HG03280 (cell line): ENCODE measurements around the gene KRTAP19-6.
"Not testable (repeated sequence)": the region's sequence is repeated elsewhere in the genome, so short reads cannot be mapped to it uniquely, and the experiment has no call there.

Experiments used
- ATAC-seq: cut with Tn5 transposase; IDR thresholded peaks from one replicate; pipeline ENCODE4 v1.9.1; 2021; ENCODE audit warnings: mild to moderate bottlenecking, moderate library complexity; ENCODE audit not compliant: unreplicated experiment

KRTAP19-6 gene, protein sequence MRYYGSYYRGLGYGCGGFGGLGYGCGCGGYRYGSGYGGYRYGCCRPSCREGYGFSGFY

DNA sequence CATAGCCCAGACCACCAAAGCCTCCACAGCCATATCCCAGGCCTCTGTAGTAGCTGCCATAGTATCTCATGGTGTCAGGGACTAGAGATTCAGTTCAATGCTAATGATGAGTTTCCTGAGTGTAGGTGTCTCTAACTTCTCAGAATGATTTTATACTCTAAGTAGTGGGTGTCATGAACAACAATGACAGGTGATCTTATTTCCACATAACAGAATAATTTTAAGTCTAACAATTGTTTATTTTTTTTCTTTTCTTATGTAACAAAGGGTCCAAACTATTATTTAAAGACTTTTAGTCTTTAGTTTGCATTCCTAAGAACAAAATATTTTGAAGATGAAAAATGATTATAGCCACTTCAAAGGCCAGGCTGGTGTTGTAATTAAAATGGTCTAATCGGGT is at the start of gene KRTAP19-6:
TSS of gene KRTAP19-6 (minus strand) at position 101 of the 400 bp plus-strand sequence. CDS start at position 70, 31 bp downstream.
- ATAC-seq, result no peak

DNA sequence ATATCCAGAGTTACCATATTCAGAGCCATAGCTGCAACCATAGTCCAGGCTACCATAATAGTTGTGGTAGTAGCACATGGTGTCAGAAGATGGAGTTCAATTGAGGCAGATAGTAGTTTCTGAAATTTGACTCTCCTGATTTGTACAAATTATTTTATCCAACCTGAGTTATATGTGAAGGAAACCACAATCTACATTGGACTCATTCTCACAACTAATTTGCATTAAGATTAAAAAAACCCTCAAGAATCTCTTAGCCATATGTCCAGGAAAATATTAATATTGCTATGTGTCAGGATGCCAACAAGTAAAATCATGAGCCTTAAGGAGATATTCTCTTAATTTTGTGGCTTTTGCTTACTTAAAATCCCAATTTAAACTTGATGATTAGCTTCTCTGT is 48.6 kb upstream of the KRTAP19-6 start, which contains the start of gene KRTAP22-2:
TSS of gene KRTAP22-2 (minus strand) at position 101 of the 400 bp plus-strand sequence.
- ATAC-seq, result no peak

DNA sequence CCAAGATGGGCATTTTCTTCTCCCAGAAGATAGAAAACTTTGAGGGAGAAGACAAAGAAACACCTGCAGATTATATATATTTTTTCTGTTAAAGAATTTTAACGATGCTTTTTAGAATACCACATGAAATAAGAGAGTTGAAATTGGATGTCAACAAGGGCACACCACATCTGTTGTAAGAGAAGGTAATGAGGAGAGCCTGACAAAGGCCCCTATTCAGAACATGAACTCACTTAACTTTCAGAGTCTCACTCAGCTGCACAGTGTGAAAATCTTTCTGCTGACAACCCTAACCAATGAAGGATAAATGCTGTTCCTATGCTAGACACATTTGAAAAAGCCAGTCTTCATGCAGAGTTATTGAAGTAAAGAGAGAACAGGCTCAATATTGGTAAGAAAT is 41.2 kb upstream of the KRTAP19-6 start:
- ATAC-seq, result no peak

DNA sequence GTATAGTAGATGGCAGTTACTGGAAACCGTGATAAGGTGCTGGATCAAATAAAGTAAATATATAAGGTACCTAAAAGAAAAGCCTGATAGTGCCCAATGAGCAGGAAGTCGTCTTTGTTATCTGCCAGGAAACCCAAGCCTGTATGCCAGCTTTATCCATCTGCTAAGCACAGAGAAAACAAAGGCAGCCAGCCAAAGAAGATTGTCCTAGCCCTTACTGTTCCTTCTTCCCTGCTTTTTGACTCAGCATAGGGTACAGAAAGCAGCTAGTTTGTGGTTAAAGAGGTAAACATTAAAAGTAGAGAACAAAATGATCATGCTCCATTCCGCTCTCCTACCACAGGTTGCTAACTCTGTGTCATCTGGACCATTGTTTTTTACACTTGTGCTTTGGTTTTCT is 38.5 kb upstream of the KRTAP19-6 start:
- no peak for ATAC-seq

DNA sequence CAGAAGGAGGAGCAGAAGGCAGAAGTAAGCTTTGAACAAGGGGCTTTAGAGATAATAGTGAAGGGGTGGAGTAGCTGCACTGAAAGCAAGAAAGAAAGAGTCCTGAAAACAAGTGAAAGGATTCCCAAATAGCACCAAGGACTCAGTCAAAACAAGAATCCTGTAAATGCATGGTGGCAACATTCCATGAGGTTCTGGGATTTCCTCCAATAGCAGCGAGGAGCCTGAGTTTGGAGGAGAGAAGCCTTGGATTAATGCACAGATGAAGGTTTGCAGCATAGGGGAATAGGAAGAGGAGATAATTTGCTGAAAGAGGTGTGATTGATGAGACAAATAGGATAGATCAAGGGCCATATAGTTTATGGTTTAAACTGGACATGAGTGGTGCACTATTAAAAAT is 37.7 kb upstream of the KRTAP19-6 start:
- no peak for ATAC-seq

DNA sequence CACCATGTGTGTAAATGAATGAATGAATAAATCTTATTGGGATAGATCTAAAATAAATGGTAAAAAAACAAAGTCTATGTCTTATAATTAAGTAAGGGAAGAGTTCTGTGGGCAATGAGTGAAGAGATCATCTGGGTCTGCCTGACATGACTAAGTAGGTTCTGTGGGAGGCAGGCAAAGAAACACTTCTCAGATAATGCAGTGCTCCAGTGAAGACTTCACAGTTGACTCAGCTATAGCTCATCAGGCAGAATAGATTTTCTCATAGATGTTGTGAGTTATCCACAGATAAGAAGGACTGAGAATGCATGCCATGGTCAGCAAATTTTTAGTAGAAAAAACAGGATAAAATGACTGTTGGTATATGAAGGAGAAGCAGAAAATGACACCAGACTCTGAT is 36.1 kb upstream of the KRTAP19-6 start:
- ATAC-seq, result no peak

DNA sequence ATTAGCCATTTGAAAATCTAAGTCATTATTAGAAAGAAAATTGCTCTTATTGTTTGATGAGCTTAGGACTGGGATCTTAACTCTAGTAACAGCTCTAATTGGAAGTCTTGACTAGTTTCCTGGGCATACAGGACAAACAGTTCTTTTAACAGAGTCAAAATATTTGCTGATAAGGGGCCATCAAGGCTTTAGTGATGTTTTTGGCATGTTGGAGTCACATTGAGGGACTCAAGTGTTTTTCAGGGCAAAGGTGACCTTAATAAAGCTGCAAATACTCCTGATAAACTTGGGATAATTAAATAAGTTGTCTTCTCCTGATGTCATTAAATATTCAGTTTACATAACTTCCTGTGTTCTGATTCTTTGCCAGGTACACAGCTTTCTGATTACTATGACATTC is 26.0 kb upstream of the KRTAP19-6 start:
- ATAC-seq, result no peak

DNA sequence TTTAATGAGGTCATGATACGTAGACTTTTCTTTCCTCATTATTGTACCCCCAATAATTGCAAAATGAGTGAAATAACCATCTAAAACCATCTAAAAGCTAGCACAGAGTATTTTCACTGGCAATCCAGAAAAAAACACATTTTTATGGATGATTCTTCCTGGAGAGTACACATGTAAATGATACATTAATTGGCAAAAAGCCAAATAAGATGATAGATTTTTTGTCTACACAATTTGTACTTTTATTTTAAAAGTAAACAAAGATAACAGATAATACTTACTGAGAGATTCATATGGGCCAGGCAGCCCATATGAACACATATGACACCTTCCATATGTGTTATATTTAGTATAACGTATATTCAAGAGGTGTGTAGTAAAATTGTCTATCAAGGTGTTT is 22.0 kb upstream of the KRTAP19-6 start:
- no peak for ATAC-seq

DNA sequence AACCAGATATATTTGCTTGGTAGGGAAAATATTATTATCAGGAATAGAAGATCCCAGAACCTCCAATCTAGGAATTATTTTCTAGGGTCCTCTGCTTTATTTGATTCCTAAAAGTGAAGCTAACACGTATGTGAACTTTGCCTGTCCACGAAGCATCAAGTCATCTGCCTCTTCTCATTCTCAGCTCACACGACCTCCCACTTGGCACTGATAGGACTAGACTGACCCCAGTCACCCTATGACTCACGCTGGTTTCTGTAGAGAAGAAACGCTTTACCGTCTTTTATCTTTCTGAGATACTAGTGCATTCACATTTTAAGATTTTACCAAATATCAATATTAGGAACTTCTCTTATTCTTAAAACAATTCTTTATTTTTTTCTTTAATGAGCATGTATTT is 21.4 kb upstream of the KRTAP19-6 start:
- ATAC-seq, result no peak

DNA sequence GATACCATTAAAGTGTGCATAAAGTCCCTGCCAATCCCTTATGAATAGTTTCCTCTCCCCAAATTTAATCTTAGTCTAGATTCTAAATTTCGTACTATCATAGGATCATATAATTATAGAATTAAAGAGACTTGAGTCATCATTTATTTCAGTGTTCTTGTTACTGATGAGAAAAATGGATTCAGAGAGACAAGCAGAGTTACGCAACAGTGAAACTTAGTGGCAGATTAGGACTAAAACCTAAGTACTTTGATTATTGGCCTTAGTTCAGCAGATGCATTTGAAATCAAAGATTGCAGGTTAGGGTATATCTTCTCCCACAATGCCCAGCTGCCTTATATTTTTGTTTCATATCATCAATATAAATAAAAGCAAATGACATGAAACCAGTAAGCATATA is 20.3 kb upstream of the KRTAP19-6 start:
- ATAC-seq, result no peak

DNA sequence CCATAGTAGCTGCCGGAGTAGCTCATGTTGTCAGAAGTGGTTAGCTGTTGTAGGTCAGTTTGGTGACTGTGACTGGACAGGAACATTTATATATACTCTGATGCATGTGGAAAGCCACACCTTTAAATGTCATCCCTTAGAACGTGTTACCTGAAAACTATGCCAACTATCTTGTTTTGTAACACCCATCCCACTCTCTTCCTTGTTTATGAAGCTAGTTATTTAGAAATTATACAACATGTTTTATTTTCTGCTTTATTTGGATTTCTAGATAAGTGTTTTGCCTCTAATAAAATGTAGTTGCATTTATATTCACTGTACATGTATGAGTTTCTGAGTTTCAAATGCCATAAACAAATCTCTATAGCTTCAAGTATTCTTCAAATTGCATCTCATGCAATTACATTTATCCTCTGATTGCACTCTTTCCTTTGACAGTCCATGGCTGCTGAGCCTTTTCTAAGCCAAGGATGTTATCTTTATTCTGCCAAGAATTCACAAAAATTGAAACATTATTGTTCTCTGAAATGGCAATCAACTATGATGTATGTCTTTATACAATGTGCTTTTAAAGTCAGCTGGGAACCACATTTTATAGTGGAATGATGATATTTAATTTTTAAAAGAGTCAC is 19.7 kb upstream of the KRTAP19-6 start, which contains the start of gene KRTAP19-7:
TSS of gene KRTAP19-7 (minus strand) at position 51 of the 632 bp plus-strand sequence. CDS start at position 26, 25 bp downstream.
- no peak for ATAC-seq

DNA sequence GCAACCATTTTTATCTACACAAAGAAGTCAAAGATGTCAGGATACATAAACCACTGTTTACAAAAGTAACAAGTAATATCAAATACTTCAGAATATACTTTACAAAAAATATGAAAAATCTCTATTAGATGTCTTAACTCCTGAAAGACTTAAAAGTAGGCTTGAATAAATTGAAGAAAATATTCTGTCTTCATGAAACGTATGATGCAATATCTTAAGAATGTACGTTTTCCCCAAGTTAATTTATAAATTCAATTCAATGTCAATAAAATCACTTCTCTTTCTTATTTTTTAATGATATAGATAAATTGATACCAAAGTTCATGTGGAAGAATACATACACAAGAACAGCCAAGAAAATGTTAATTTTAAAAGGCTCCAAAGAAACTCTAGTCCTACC is 13.4 kb upstream of the KRTAP19-6 start:
- no peak for ATAC-seq

DNA sequence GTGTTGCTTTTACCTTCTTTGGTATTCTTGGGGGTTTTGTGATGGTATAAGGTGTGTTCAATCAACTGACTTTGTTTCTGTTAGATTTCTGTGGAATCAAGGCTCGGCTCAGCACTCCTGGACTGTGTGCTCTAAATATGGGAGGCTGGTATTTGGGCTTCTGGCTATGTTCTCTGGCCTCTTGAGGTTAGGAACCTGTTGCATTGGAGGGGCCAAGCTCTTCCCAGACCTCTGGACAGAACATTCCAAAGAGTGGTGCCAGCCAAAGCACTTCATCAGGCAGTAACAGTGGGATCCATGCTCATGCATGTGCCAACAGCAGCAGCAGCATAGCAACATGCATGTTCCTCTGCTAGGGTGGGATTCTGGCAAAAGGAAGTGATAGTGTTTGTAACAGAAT is 11.1 kb upstream of the KRTAP19-6 start:
- ATAC-seq, result no peak

DNA sequence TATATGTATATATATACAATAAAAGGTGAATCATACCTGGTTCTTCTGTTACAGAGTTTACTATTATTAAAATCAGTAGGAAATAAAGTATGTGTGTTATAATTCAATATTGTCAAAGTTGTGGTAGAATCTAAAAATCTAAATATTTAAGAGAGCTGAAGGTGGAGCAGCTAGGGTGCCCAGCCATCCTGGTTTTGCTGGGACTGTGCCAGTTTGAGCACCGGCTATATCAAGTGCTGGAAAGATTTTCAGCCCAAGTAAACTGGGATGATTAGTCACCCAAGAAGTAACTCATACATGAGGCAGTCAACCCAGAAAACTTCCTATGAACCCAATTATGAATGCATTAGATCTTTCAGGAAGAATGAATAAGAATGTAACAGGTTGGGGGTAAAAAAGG is 22.8 kb downstream of the KRTAP19-6 start:
- ATAC-seq, result no peak

DNA sequence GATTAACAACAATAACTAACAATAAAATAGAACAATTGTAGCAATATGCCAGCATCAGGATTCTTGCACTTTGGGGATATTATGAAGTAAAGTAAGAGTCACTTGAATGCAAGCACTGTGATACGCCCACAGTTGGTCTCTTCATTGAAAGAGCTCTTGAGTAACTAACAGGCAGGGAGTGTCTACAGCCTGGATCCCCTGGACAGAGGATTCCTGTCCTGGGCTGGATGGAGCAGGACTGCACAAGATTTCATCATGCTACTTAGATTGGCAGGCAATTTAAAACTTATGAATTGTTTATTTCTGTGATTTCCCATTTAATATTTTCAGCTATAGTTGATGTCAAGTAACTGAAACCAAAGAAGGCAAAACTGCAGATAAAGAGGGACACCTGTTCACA is 26.0 kb downstream of the KRTAP19-6 start:
- no peak for ATAC-seq

DNA sequence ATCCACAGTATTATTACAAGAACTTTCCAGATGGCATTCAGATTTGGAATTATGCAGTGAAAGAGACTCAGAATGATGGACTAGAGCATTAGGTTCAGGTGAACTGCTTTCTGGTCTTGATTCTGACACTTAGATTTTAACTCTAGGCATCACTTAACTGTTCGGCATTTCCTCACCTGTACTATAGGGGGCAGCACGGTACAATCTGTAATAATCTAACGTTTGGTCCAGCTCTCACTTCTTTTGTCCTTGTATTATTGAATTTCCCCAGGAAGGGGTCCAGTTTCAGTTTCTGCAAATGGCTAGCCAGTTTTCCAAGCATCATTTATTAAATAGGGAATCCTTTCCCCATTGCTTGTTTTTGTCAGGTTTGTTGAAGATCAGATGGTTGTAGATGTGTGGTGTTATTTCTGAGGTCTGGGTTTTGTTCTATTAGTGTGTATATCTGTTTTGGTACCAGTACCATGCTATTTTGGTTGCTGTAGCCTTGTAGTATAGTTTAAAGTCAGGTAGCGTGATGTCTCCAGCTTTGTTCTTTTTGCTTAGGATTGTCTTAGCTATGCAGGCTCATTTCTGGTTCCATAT is 36.0 kb downstream of the KRTAP19-6 start:
- ATAC-seq, result not testable (repeated sequence)

DNA sequence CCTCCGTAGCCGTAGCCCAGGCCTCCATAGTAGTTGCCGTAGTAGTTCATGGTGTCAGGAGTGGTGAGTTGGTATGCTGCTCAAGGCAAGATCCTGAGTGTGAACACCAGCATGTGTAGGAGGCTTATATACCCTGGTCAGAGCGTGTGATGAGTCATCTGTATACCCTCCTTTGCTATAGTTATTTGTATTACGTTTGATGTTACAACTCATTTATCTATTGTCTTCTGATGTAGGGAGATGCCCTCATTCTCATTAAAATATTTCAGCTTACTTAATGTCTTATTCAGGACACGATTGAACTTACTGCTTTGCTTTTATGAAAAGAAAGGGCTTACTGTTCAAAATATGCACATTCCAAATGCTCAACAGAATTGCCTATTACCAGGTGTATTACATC is 39.6 kb downstream of the KRTAP19-6 start, which contains the start of gene KRTAP19-5:
TSS of gene KRTAP19-5 (minus strand) at position 101 of the 400 bp plus-strand sequence. CDS start at position 50, 51 bp downstream.
- ATAC-seq, result no peak

DNA sequence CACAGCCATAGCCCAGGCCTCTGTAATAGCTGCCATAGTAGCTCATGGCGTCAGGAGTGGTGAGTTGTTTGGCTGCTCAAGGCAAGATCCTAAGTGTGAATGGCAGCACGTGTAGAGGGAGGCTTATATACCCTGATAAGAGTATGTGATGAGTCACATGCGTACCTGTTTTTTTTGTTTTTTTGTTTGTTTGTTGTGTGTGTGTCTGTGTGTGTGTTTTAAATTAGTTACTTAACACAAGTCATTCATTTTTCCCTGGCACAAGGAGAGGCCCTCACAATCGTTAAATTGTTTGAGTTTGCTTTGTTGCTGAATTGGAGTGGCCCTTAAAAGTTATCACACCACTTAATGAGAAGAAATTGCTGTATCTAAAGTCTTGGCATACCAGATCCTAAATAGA is 44.6 kb downstream of the KRTAP19-6 start, which contains the start of gene KRTAP19-4:
TSS of gene KRTAP19-4 (minus strand) at position 101 of the 400 bp plus-strand sequence. CDS start at position 46, 55 bp downstream.
- no peak for ATAC-seq

DNA sequence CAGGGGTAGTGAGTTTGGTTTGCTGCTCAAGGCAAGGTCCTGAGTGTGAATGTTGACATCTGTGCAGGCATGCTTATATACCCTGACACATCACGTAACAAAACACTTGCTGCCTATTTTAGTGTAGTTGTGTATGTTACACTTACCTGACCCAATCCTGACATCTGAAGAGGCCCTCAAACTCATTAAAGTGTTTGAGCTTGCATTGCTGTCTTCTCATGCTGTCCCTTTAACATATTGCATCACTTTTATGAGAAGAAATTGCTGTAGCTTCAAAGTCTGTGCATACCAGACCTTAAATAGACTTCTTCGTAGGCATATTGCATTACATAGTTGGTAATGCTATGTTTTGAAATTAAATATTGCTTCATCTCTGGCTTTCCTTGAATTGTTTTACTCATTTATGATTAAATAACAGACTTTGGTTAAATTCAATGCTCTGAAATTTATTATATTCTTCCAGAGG is 49.7 kb downstream of the KRTAP19-6 start, which contains the start of gene KRTAP19-3:
TSS of gene KRTAP19-3 (minus strand) at position 51 of the 466 bp plus-strand sequence. CDS start 56 bp downstream, outside the sequence.
- no peak for ATAC-seq
